IMR-90 (cell line): ENCODE data around the gene ZCCHC7. TPM values are rescaled to one million over a fixed set of nuclear protein-coding genes. Genes with fewer than 3 reads are reported as not detected.

Experiments
- ATAC-seq: fragments of 200-7000 bp; cut with Tn5 transposase; 2 replicates; pipeline ENCODE4 v1.9.1; 2020; ENCODE audit warnings: low read depth, mild to moderate bottlenecking, moderate library complexity
- BruUV-seq: library from RNA; stranded (reverse); fragments of 400-500 nt; replicated peaks from 2 replicates; lab custom pipeline; 2021; lab: Mats Ljungman, UMichigan
- CTCF ChIA-PET: fragments of 300-600 bp; formaldehyde crosslinking; extraction: SDS; loops from one replicate; lab custom pipeline; 2021; ENCODE audit warnings: antibody characterized with exemption; lab: Yijun Ruan, JAX
- POLR2A ChIA-PET: fragments of 300-600 bp; sonication (Branson Sonifier 250); formaldehyde crosslinking; loops from one replicate; lab custom pipeline; 2022; ENCODE audit warnings: antibody characterized with exemption; ENCODE audit not compliant: unreplicated experiment; lab: Charles Lee
- DNase-seq: peaks from one replicate; pipeline ENCODE4 v3.0.0; 2013
- H2AFZ ChIP-seq: replicated peaks from 2 replicates; pipeline ENCODE3; 2013; ENCODE audit warnings: low read length, mild to moderate bottlenecking; ENCODE audit not compliant: poor library complexity
- H2AK5ac ChIP-seq: 2 replicates; pipeline ENCODE4 v1.6.1; 2013; ENCODE audit warnings: low read depth, low read length, inconsistent platforms
- H2AK9ac ChIP-seq: replicated peaks from 2 replicates; pipeline ENCODE3; 2013; ENCODE audit warnings: mild to moderate bottlenecking, low read depth, low read length, moderate library complexity; ENCODE audit not compliant: poor library complexity
- H2BK120ac ChIP-seq: 2 replicates; pipeline ENCODE4 v1.6.1; 2013; ENCODE audit warnings: low read depth, low read length, inconsistent platforms
- H2BK15ac ChIP-seq: 3 replicates; pipeline ENCODE4 v1.6.1; 2013; ENCODE audit warnings: low read depth, low read length, inconsistent platforms
- H2BK20ac ChIP-seq: 2 replicates; pipeline ENCODE4 v1.6.1; 2013; ENCODE audit warnings: low read depth, mild to moderate bottlenecking, inconsistent platforms, low read length, moderate library complexity
- H2BK5ac ChIP-seq: 2 replicates; pipeline ENCODE4 v1.6.1; 2013; ENCODE audit warnings: mild to moderate bottlenecking, low read depth, low read length, inconsistent platforms; ENCODE audit not compliant: poor library complexity, severe bottlenecking
- H3K14ac ChIP-seq: replicated peaks from 2 replicates; pipeline ENCODE4 v1.6.1; 2013; ENCODE audit warnings: low read depth, low read length, inconsistent platforms
- H3K18ac ChIP-seq: 2 replicates; pipeline ENCODE4 v1.6.1; 2013; ENCODE audit warnings: low read depth, low read length, control low read depth
- H3K23ac ChIP-seq: 2 replicates; pipeline ENCODE4 v1.6.1; 2013; ENCODE audit warnings: low read depth, low read length, inconsistent platforms
- H3K27ac ChIP-seq: 2 replicates; pipeline ENCODE4 v1.5.1; 2013; ENCODE audit warnings: mild to moderate bottlenecking, control low read depth, low read length; ENCODE audit not compliant: insufficient read depth
- H3K27me3 ChIP-seq: 2 replicates; pipeline ENCODE4 v1.6.1; 2013; ENCODE audit warnings: low read length; ENCODE audit not compliant: control insufficient read depth, insufficient read depth
- H3K36me3 ChIP-seq: 2 replicates; pipeline ENCODE4 v1.6.1; 2013; ENCODE audit warnings: low read length, mixed read lengths; ENCODE audit not compliant: control insufficient read depth, insufficient read depth
- H3K4ac ChIP-seq: 2 replicates; pipeline ENCODE4 v1.6.1; 2013; ENCODE audit warnings: low read depth, low read length, inconsistent platforms
- H3K4me1 ChIP-seq: 2 replicates; pipeline ENCODE4 v1.6.1; 2013; ENCODE audit warnings: low read length, mixed read lengths; ENCODE audit not compliant: control insufficient read depth, insufficient read depth
- H3K4me2 ChIP-seq: 2 replicates; pipeline ENCODE4 v1.6.1; 2013; ENCODE audit warnings: low read depth, mild to moderate bottlenecking, control low read depth, low read length, moderate library complexity
- H3K4me3 ChIP-seq: 2 replicates; pipeline ENCODE4 v1.5.1; 2013; ENCODE audit warnings: low read depth, mild to moderate bottlenecking, control low read depth, low read length, moderate library complexity; ENCODE audit not compliant: insufficient read depth
- H3K56ac ChIP-seq: 2 replicates; pipeline ENCODE4 v1.6.1; 2013; ENCODE audit warnings: low read length, inconsistent platforms; ENCODE audit not compliant: insufficient read depth; ENCODE audit errors: extremely low read depth
- H3K79me1 ChIP-seq, 2 experiments: 2 replicates each; pipeline ENCODE4 v1.6.1; 2013; ENCODE audit warnings: low read length in 2 of 2, inconsistent platforms in 1 of 2, low read depth in 1 of 2
- H3K9ac ChIP-seq: 2 replicates; pipeline ENCODE4 v1.6.1; 2013; ENCODE audit warnings: low read depth, low read length, control low read depth
- H3K9me1 ChIP-seq: 2 replicates; pipeline ENCODE4 v1.6.1; 2013; ENCODE audit warnings: low read length, inconsistent platforms; ENCODE audit not compliant: insufficient read depth
- H3K9me3 ChIP-seq: 2 replicates; pipeline ENCODE4 v1.6.1; 2013; ENCODE audit warnings: low read length; ENCODE audit not compliant: control insufficient read depth, insufficient read depth
- H4K20me1 ChIP-seq: 2 replicates; pipeline ENCODE4 v1.6.1; 2013; ENCODE audit warnings: low read length, inconsistent platforms; ENCODE audit not compliant: insufficient read depth
- H4K5ac ChIP-seq: 2 replicates; pipeline ENCODE4 v1.6.1; 2013; ENCODE audit warnings: mild to moderate bottlenecking, low read depth, low read length, control low read depth
- H4K8ac ChIP-seq, 2 experiments: 2 replicates each; pipeline ENCODE4 v1.6.1; 2013; ENCODE audit warnings: low read depth in 2 of 2, low read length in 2 of 2, control low read depth in 1 of 2, inconsistent platforms in 1 of 2
- H4K91ac ChIP-seq: 2 replicates; pipeline ENCODE4 v1.6.1; 2013; ENCODE audit warnings: low read depth, low read length, inconsistent platforms; ENCODE audit not compliant: insufficient read depth
- BHLHE40 ChIP-seq: fragments of 150-350 bp; IDR thresholded peaks from 2 replicates; pipeline ENCODE4 v1.6.1; 2016; ENCODE audit warnings: mild to moderate bottlenecking, low read depth, low read length
- FOS ChIP-seq: fragments of 150-350 bp; IDR thresholded peaks from 2 replicates; pipeline ENCODE4 v1.6.1; 2016; ENCODE audit warnings: low read depth, low read length
- MAFK ChIP-seq: IDR thresholded peaks from 2 replicates; pipeline ENCODE4 v1.6.1; 2012; ENCODE audit warnings: low read depth, low read length, improper control_type of control experiment
- RAD21 ChIP-seq: IDR thresholded peaks from 2 replicates; pipeline ENCODE4 v1.6.1; 2012; ENCODE audit warnings: low read length, improper control_type of control experiment
- WGBS, 2 experiments: methylation state at CpG; one replicate each; pipeline versions ENCODE4 v1.1.5 to v1.1.7; 2013; ENCODE audit warnings: missing lambda C conversion rate in 2 of 2; ENCODE audit not compliant: insufficient read length in 1 of 2; ENCODE audit errors: extremely low coverage in 2 of 2; 5-methylcytosine and 5-hydroxymethylcytosine counted together
- dilution Hi-C: fragments of 300-500 bp; cut with HindIII; formaldehyde crosslinking; loops from one replicate; pipeline ENCODE4 v1.14.3; 2018; ENCODE audit warnings: low sequenced_read_pairs; ENCODE audit not compliant: unreplicated experiment
- in situ Hi-C: fragments of 300-500 bp; cut with MboI; formaldehyde crosslinking; loops from 3 replicates; pipeline ENCODE4 v1.14.3; 2019; ENCODE audit warnings: low sequenced_read_pairs, inconsistent platforms, mixed read lengths
- intact Hi-C: fragments of 100-400 bp; cut with micrococcal nuclease; formaldehyde crosslinking; loops from 2 replicates; pipeline ENCODE4 v1.10.0; 2022
- polyA plus RNA-seq, 3 experiments: library from polyadenylated mRNA; depleted of rRNA; stranded (reverse); fragments of >200 nt; gene quantifications; 2 replicates each; pipeline ENCODE4 v1.2.3, GENCODE V29; 2012; ENCODE audit warnings: low replicate concordance in 1 of 3
- total RNA-seq: library from RNA; depleted of rRNA; stranded (reverse); fragments of >200 nt; gene quantifications from 2 replicates; pipeline ENCODE4 v1.2.3, GENCODE V29; 2012

The ZCCHC7 gene
- total and polyA plus RNA-seq, 2 of the 4 experiments (the other 2 are of a cell fraction) = 13.6 to 28.7 TPM

GRCh38 chr9:37174247-37174646 lies 53.9 kb downstream of the ZCCHC7 start:
- H4K91ac ChIP-seq = no peak overlapping the region
- peaks cover 26 to 31% of the 10 kb centered on the region in 2 experiments for H3K79me1 ChIP-seq
- ATAC-seq (peak; percentile 89), DNase-seq (peak; percentile 81)
- no peak overlapping the region for H2AFZ ChIP-seq
- no peak overlapping the region for H3K23ac ChIP-seq
- intact Hi-C loops = no loop called here
- no peaks in the 10 kb centered on the region for H3K36me3 ChIP-seq
- no peak overlapping the region for H3K4me3 ChIP-seq
- H3K9me1 ChIP-seq = peaks cover 11% of the 10 kb centered on the region
- H3K14ac ChIP-seq = no peak overlapping the region
- no peak overlapping the region for H2BK120ac ChIP-seq
- H3K18ac ChIP-seq = no peak overlapping the region
- H2BK5ac ChIP-seq = peak overlapping the region; percentile 38
- peaks cover 4% of the 10 kb centered on the region for H3K4me1 ChIP-seq
- no peak overlapping the region for H3K9ac ChIP-seq
- no peaks in the 10 kb centered on the region for H4K20me1 ChIP-seq
- H4K5ac ChIP-seq = no peak overlapping the region
- CTCF ChIA-PET = no interaction called here
- POLR2A ChIA-PET = no interaction called here
- H2AK9ac ChIP-seq = no peak overlapping the region
- no peak overlapping the region for H2BK20ac ChIP-seq
- no peaks in the 10 kb centered on the region for H3K9me3 ChIP-seq
- peak overlapping the region; percentile 72; the same call in 1 of the 2 replicates for H3K27ac ChIP-seq
- in situ Hi-C loops = no loop called here
- WGBS, 2 experiments = no CpG with 5 or more reads among the region's 2 CpGs
- no peak overlapping the region for H3K4me2 ChIP-seq
- TF ChIP-seq MAFK (0 out of 2 replicates have a peak, but pooled peaks have one; percentile 5), BHLHE40 (no peak), RAD21 (no peak), FOS (peak; percentile 68; the same call in 1 of the 2 replicates)
- no peak overlapping the region for H4K8ac ChIP-seq
- no peaks in the 10 kb centered on the region for H3K27me3 ChIP-seq
- dilution Hi-C loops = no loop called here
- no peak overlapping the region for H3K4ac ChIP-seq
- no peak overlapping the region for H2AK5ac ChIP-seq
- no TSS peak for BruUV-seq
- H2BK15ac ChIP-seq = no peak overlapping the region
- no peak overlapping the region for H3K56ac ChIP-seq
